ENCODE data around the gene ARF1. TPM values are rescaled to one million over a fixed set of nuclear protein-coding genes. Genes with fewer than 3 reads are reported as not detected.

ARF1 gene
- polyA plus RNA-seq, 1 donor (not counting 4 experiments of a cell fraction or from before 2014, with no cell fraction given), result 295 TPM

- H3K79me2 ChIP-seq (ENCODE audit: control insufficient read depth, insufficient read depth, low read length), result peaks cover 53% of the 10 kb centered on the region
- no peaks in the 10 kb centered on the region for H3K27me3 ChIP-seq (ENCODE audit: control insufficient read depth, extremely low read depth, insufficient read depth, low read length)
- no peak for DNase-seq (ENCODE audit: low read depth, low spot score)
- no peak overlapping the region for H3K27ac ChIP-seq (ENCODE audit: control insufficient read depth, insufficient read depth, low read length)
- H3K9me1 ChIP-seq (ENCODE audit: control insufficient read depth, extremely low read depth, insufficient read depth, low read length), result peaks cover 2% of the 10 kb centered on the region
- no peaks in the 10 kb centered on the region for H3K9me3 ChIP-seq (ENCODE audit: control insufficient read depth, low read depth, low read length)
- H3K9ac ChIP-seq (ENCODE audit: control insufficient read depth, extremely low read depth, insufficient read depth, low read length), result no peak overlapping the region
- H4K20me1 ChIP-seq (ENCODE audit: control insufficient read depth, extremely low read depth, insufficient read depth, low read length), result peaks cover 23% of the 10 kb centered on the region
- no peak overlapping the region for H3K4me2 ChIP-seq (ENCODE audit: control insufficient read depth, extremely low read depth, insufficient read depth, low read depth, low read length)
- no peak overlapping the region for H3K4me3 ChIP-seq (ENCODE audit: control insufficient read depth in 2 of 3, extremely low read depth in 1 of 3, insufficient read depth in 2 of 3, low read depth in 1 of 3, low read length in 3 of 3)
- FAIRE-seq, result no peak
- TF ChIP-seq CTCF (optimal IDR thresholded peaks at IDR 0.05 in 1 of 3, IDR thresholded peaks at IDR 0.05 in 1 of 3, conservative IDR thresholded peaks at IDR 0.05 in 1 of 3; ENCODE audit: extremely low read depth in 1 of 3, insufficient read depth in 2 of 3, low read length in 3 of 3) (no peak), EZH2 (IDR thresholded peaks at IDR 0.05; ENCODE audit: low read length) (no peak)
- peaks cover 57% of the 10 kb centered on the region for H3K4me1 ChIP-seq (ENCODE audit: control insufficient read depth, extremely low read depth, insufficient read depth, low read length)
- dilution Hi-C loops (cut with MboI; ENCODE audit: extremely low pct_ligation_motif_present, low sequenced_read_pairs), result no loop called here
- no peak overlapping the region for H2AFZ ChIP-seq (ENCODE audit: control insufficient read depth, low read length)
- peaks cover 30 to 49% of the 10 kb centered on the region in 2 experiments for H3K36me3 ChIP-seq (ENCODE audit: control insufficient read depth in 2 of 2, extremely low read depth in 1 of 2, insufficient read depth in 2 of 2, low read length in 2 of 2)
These were observed 65.3 kb downstream of the ARF1 start for GRCh38 chr1:228147768-228148167.

GRCh38 chr1:228148196-228148861 lies 65.8 kb downstream of the ARF1 start:
- peak overlapping the region; percentile 45 for H3K4me2 ChIP-seq (ENCODE audit: control insufficient read depth, extremely low read depth, insufficient read depth, low read depth, low read length)
- FAIRE-seq, result peak; percentile 9
- no peak for DNase-seq (ENCODE audit: low read depth, low spot score)
- H3K9me3 ChIP-seq (ENCODE audit: control insufficient read depth, low read depth, low read length), result no peaks in the 10 kb centered on the region
- no peak overlapping the region for H2AFZ ChIP-seq (ENCODE audit: control insufficient read depth, low read length)
- peaks cover 47% of the 10 kb centered on the region for H3K79me2 ChIP-seq (ENCODE audit: control insufficient read depth, insufficient read depth, low read length)
- H3K27ac ChIP-seq (ENCODE audit: control insufficient read depth, insufficient read depth, low read length), result peak overlapping the region; percentile 14
- peaks cover 20% of the 10 kb centered on the region for H4K20me1 ChIP-seq (ENCODE audit: control insufficient read depth, extremely low read depth, insufficient read depth, low read length)
- H3K4me1 ChIP-seq (ENCODE audit: control insufficient read depth, extremely low read depth, insufficient read depth, low read length), result peaks cover 51% of the 10 kb centered on the region
- TF ChIP-seq EZH2 (IDR thresholded peaks at IDR 0.05; ENCODE audit: low read length), result no peak
- TF ChIP-seq CTCF (optimal IDR thresholded peaks at IDR 0.05 in 1 of 3, IDR thresholded peaks at IDR 0.05 in 1 of 3, conservative IDR thresholded peaks at IDR 0.05 in 1 of 3; ENCODE audit: extremely low read depth in 1 of 3, insufficient read depth in 2 of 3, low read length in 3 of 3), result no peak
- H3K27me3 ChIP-seq (ENCODE audit: control insufficient read depth, extremely low read depth, insufficient read depth, low read length), result no peaks in the 10 kb centered on the region
- peak overlapping the region; percentile 22 for H3K9ac ChIP-seq (ENCODE audit: control insufficient read depth, extremely low read depth, insufficient read depth, low read length)
- peak overlapping the region in 2 of 3 experiments; percentile 13 to 14 for H3K4me3 ChIP-seq (ENCODE audit: control insufficient read depth in 2 of 3, extremely low read depth in 1 of 3, insufficient read depth in 2 of 3, low read depth in 1 of 3, low read length in 3 of 3)
- H3K9me1 ChIP-seq (ENCODE audit: control insufficient read depth, extremely low read depth, insufficient read depth, low read length), result peaks cover 2% of the 10 kb centered on the region
- dilution Hi-C loops (cut with MboI; ENCODE audit: extremely low pct_ligation_motif_present, low sequenced_read_pairs), result no loop called here
- peaks cover 28 to 49% of the 10 kb centered on the region in 2 experiments for H3K36me3 ChIP-seq (ENCODE audit: control insufficient read depth in 2 of 2, extremely low read depth in 1 of 2, insufficient read depth in 2 of 2, low read length in 2 of 2)

Small RNA genes within 50 kb of the gene (small RNA-seq; reads per million reads assigned to genes)
- 0 reads per million in 3 experiments for gene AL359510.1 (ENCODE audit: insufficient read length in 3 of 3, low read depth in 3 of 3, low replicate concordance in 1 of 3)

Other genes starting within 250 kb of the ARF1 start
- 1.7 to 2.5 TPM (median 2.3 TPM) in 3 replicates for gene WNT9A, start 134.8 kb upstream of the ARF1 start, polyA plus RNA-seq
- 0.07 to 0.15 TPM (median 0.07 TPM) in 3 replicates for gene WNT3A, start 75.7 kb upstream of the ARF1 start, polyA plus RNA-seq
- gene C1orf35, start 20.6 kb downstream of the ARF1 start, polyA plus RNA-seq, result 8.2 to 11.9 TPM (median 10.0 TPM) in 3 replicates
- gene MRPL55, start 26.6 kb downstream of the ARF1 start, polyA plus RNA-seq, result 28.4 to 53.7 TPM (median 49.3 TPM) in 3 replicates
- 412 to 877 TPM (median 450 TPM) in 3 replicates for gene GUK1, start 57.6 kb downstream of the ARF1 start, polyA plus RNA-seq
- 0.37 to 0.63 TPM (median 0.58 TPM) in 3 replicates for gene GJC2, start 67.2 kb downstream of the ARF1 start, polyA plus RNA-seq
- 1.5 to 3.4 TPM (median 2.8 TPM) in 3 replicates for gene IBA57, start 83.1 kb downstream of the ARF1 start, polyA plus RNA-seq
- 1.6 to 3.5 TPM (median 1.8 TPM) in 3 replicates for gene OBSCN, start 125.3 kb downstream of the ARF1 start, polyA plus RNA-seq

All from keratinocyte (primary cell).